Mesodermal cell (in vitro differentiated cells): ENCODE data around the gene ZC3H7A.
A peak's percentile ranks its signal among the peaks of the same experiment; 100 is the strongest.

Experiments
- H3K27ac ChIP-seq: 2 replicates; pipeline ENCODE4 v1.7.0; 2013; ENCODE audit warnings: mild to moderate bottlenecking, low read depth, low read length, moderate library complexity; ENCODE audit not compliant: severe bottlenecking
- H3K36me3 ChIP-seq: 2 replicates; pipeline ENCODE4 v1.7.1; 2013; ENCODE audit warnings: mild to moderate bottlenecking, low read length, moderate library complexity; ENCODE audit not compliant: control insufficient read depth, insufficient read depth
- H3K4me1 ChIP-seq: one replicate; pipeline ENCODE4 v1.7.1; 2013; ENCODE audit warnings: mild to moderate bottlenecking, low read length; ENCODE audit not compliant: insufficient read depth, control insufficient read depth, poor library complexity, severe bottlenecking
- H3K4me3 ChIP-seq: 2 replicates; pipeline ENCODE4 v1.7.0; 2013; ENCODE audit warnings: low read length, control low read depth, mild to moderate bottlenecking; ENCODE audit not compliant: insufficient read depth, poor library complexity, severe bottlenecking; ENCODE audit errors: extremely low read depth
- H3K9me3 ChIP-seq: 2 replicates; pipeline ENCODE4 v1.7.1; 2013; ENCODE audit warnings: mild to moderate bottlenecking, low read length, moderate library complexity; ENCODE audit not compliant: control insufficient read depth
- WGBS, 2 experiments: methylation state at CpG; one replicate each; pipeline ENCODE4 v1.1.5; 2013; ENCODE audit warnings: missing lambda C conversion rate in 2 of 2; ENCODE audit not compliant: insufficient coverage in 2 of 2; 5-methylcytosine and 5-hydroxymethylcytosine counted together

ZC3H7A gene

DNA sequence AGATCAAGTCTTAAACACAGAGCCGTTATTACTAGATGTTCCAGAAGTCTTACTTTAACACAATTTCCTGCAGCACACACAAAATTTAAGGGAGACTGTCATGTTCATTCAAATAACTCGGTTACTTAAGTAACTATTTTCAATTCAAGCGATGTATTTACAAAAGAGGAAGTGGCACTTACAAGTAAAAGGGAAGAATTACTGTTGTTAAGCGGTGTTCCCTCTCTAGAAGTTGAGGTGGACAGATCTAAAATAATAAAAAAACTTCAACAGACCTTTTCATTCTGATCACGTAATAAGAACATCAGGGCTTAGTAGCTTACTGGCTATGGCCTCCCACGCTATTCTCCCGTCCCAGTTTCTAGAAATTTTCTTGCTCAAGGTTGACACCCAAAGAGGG, 28.2 kb downstream of the ZC3H7A start:
- WGBS, 2 experiments: 100% methylated on average over 4 of the region's 7 CpGs
- Histone ChIP-seq H3K36me3 (peaks cover 89% of the 10 kb centered on the region), H3K4me3 (no peak overlapping the region), H3K9me3 (no peaks in the 10 kb centered on the region), H3K4me1 (no peaks in the 10 kb centered on the region), H3K27ac (no peak overlapping the region)

DNA sequence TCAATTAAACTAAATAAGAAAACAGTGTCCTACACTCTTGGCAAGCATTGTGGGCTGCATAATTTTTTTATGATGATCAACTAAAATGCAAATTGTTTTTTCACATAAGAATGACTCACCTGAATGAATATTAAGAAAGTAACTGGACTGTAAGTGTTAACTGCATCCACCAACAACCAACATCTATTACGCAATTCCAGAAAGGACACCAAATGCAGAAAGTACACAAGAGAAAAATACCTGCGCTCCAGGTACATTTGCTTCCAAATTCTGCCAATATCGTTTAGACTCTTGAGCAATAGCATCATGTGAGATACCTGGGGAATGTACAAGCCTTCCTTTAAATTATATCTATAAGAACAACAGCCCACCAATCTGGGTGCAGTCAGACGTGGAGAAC, 34.6 kb downstream of the ZC3H7A start:
- WGBS, 2 experiments: 88 to 100% methylated on average over 3 of the region's 4 CpGs
- no peak overlapping the region for H3K4me3 ChIP-seq
- H3K4me1 ChIP-seq: no peaks in the 10 kb centered on the region
- no peak overlapping the region for H3K27ac ChIP-seq
- H3K9me3 ChIP-seq: no peaks in the 10 kb centered on the region
- peaks cover 87% of the 10 kb centered on the region for H3K36me3 ChIP-seq

GRCh38 chr16:11759997-11760396, 37.1 kb downstream of the ZC3H7A start:
- H3K36me3 ChIP-seq: peaks cover 87% of the 10 kb centered on the region
- WGBS, 2 experiments: 100% methylated on average over 1 to 2 of the region's 4 CpGs
- no peak overlapping the region for H3K27ac ChIP-seq
- H3K9me3 ChIP-seq: no peaks in the 10 kb centered on the region
- no peaks in the 10 kb centered on the region for H3K4me1 ChIP-seq
- H3K4me3 ChIP-seq: no peak overlapping the region

- peaks cover 89% of the 10 kb centered on the region for H3K36me3 ChIP-seq
- H3K4me1 ChIP-seq: no peaks in the 10 kb centered on the region
- 93 to 97% methylated on average over 5 of the region's 9 CpGs for WGBS, 2 experiments
- no peaks in the 10 kb centered on the region for H3K9me3 ChIP-seq
- no peak overlapping the region for H3K4me3 ChIP-seq
- no peak overlapping the region for H3K27ac ChIP-seq
These were observed 37.8 kb downstream of the ZC3H7A start for GRCh38 chr16:11759163-11759834.

- H3K4me1 ChIP-seq: no peaks in the 10 kb centered on the region
- no peak overlapping the region for H3K27ac ChIP-seq
- peaks cover 87% of the 10 kb centered on the region for H3K36me3 ChIP-seq
- 94 to 97% methylated on average over 8 to 9 of the region's 10 CpGs for WGBS, 2 experiments
- H3K4me3 ChIP-seq: no peak overlapping the region
- no peaks in the 10 kb centered on the region for H3K9me3 ChIP-seq
These were observed 39.1 kb downstream of the ZC3H7A start for GRCh38 chr16:11757671-11758545.

- 100% methylated on average over 2 of the region's 3 CpGs for WGBS, 2 experiments
- Histone ChIP-seq H3K36me3 (peaks cover 88% of the 10 kb centered on the region), H3K27ac (no peak overlapping the region)
These were observed 40.8 kb downstream of the ZC3H7A start for GRCh38 chr16:11756248-11756647.

GRCh38 chr16:11755022-11755760, 41.9 kb downstream of the ZC3H7A start:
- Histone ChIP-seq H3K4me3 (no peak overlapping the region), H3K27ac (no peak overlapping the region), H3K4me1 (no peaks in the 10 kb centered on the region), H3K9me3 (no peaks in the 10 kb centered on the region), H3K36me3 (peaks cover 88% of the 10 kb centered on the region)
- WGBS, 2 experiments: 89 to 95% methylated on average over 7 to 8 of the region's 13 CpGs

More at GRCh38 chr16:11756248-11756647, 40.8 kb downstream of the ZC3H7A start:
- no peaks in the 10 kb centered on the region for H3K9me3 ChIP-seq
- no peaks in the 10 kb centered on the region for H3K4me1 ChIP-seq
- no peak overlapping the region for H3K4me3 ChIP-seq

- H3K27ac ChIP-seq: no peak overlapping the region
- 96 to 97% methylated on average over 3 of the region's 3 CpGs for WGBS, 2 experiments
- no peaks in the 10 kb centered on the region for H3K9me3 ChIP-seq
- H3K4me1 ChIP-seq: no peaks in the 10 kb centered on the region
- no peak overlapping the region for H3K4me3 ChIP-seq
- H3K36me3 ChIP-seq: peaks cover 88% of the 10 kb centered on the region
These were observed 44.2 kb downstream of the ZC3H7A start for GRCh38 chr16:11752856-11753255.

GRCh38 chr16:11750056-11750455, 47.0 kb downstream of the ZC3H7A start:
- WGBS, 2 experiments: 92% methylated on average over 6 of the region's 7 CpGs
- H3K36me3 ChIP-seq: peaks cover 71% of the 10 kb centered on the region
- no peaks in the 10 kb centered on the region for H3K4me1 ChIP-seq
- H3K4me3 ChIP-seq: no peak overlapping the region
- no peaks in the 10 kb centered on the region for H3K9me3 ChIP-seq
- H3K27ac ChIP-seq: no peak overlapping the region

DNA sequence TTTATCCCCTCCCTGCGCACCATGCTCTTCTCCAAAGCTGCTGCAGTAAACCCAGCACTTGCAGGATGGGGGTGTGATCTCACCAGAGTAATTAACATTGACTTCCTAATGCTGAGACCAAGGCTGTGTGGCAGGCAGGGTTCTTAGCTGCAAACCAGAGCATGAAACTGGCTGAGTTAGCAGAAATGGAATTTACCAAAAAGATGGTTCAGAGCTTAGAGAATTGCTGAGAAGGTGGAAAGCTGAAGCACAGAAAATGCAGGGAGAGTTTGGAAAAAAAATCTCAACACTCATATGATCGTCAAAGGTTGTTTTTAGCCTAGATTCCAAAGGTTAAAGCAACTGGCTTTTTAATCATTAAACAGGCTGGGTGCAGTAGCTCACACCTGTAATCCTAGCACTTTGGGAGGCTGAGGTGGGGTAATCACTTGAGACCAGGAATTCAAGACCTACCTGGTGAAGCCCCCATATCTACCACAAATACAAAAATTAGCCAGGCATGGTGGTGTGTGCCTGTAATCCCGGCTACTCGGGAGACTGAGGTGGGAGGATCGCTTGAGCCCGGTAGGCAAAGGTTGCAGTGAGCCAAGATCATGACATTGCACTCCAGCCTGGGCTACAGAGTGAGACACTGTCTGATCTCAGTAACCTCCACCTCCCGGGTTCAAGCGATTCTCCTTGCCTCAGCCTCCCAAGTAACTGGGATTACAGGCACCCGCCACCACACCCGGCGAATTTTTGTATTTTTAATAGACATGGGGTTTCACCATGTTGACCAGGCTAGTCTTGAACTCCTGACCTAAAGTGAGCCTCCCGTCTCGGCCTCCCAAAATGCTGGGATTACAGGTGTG, 48.4 kb downstream of the ZC3H7A start:
- 94 to 95% methylated on average over 7 to 9 of the region's 13 CpGs for WGBS, 2 experiments
- Histone ChIP-seq H3K4me1 (no peaks in the 10 kb centered on the region), H3K4me3 (no peak overlapping the region), H3K9me3 (no peaks in the 10 kb centered on the region), H3K27ac (peak overlapping the region; percentile 36), H3K36me3 (peaks cover 61% of the 10 kb centered on the region)
